Measurements from ENCODE around the gene EPHB1. TPM values are rescaled to one million over a fixed set of nuclear protein-coding genes. Genes with fewer than 3 reads are reported as not detected.

The EPHB1 gene
- total RNA-seq, 1 experiment from 2014 or later = 0.11 TPM

DNA sequence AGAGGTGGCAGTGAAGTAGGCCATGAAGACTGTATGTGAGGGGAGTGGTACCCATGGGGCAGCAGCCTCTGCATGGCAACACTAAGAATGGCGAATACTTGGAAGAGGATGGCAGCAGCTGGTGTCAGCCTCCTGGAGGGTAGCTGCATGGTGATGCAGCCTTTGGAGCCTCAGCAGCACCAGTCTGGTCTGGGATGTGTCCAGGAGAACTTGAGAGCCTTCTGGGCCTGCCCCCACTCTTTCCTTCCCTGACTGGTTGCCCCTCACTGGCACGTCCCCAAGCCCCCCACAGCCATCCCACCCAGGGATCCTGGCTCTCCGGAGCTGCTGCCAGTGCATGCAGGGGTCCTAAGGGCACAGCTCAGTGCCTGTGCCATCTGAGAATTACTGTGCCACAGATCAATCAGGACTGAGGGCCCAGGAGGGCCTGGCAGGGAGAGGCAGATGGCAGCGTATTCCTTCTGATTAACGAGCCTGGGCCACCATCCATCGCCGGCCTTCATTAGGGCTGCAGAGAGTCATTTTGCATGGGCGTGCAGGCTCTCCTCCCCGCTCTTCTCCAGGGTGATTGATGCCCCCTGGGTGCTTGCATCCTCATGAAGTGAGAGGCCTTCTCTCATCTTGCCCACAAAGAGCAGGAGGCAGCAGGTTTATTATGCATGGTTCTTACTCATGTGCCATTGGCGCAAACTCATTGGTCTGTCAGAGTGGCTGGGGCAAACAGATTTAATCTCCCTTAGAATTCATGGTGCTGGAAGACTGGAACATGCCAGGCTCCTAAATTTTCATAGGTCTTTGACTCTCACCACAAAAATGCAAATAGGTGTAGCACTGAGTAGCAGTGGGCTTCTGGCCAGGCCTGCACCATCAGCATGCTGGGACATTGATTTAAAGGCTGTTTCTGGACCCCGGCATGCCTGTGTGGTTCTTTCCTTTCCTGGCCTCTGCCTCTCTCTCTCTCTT is 116.8 kb downstream of the EPHB1 start:
- no peak for DNase-seq (ENCODE audit: low spot score)
- H3K27ac ChIP-seq (ENCODE audit: low read depth, low read length, poor library complexity, severe bottlenecking) = no peak overlapping the region
- ChIA-PET POLR2A (ENCODE audit: low non-redundant PET) (no interaction called here), CTCF (no interaction called here)
- no peak overlapping the region for H3K4me3 ChIP-seq (ENCODE audit: low read depth, low read length, poor library complexity, severe bottlenecking)
- H3K36me3 ChIP-seq (ENCODE audit: insufficient read depth, low read length, poor library complexity, severe bottlenecking) = no peaks in the 10 kb centered on the region
- no peaks in the 10 kb centered on the region for H3K27me3 ChIP-seq (replicated peaks; ENCODE audit: insufficient read depth, low read depth, low read length, poor library complexity)
- H3K9me3 ChIP-seq (ENCODE audit: low read depth, low read length, poor library complexity, severe bottlenecking) = no peaks in the 10 kb centered on the region
- intact Hi-C loops (cut with micrococcal nuclease; ENCODE audit: unreplicated experiment) = no loop called here
- BruUV-seq (replicated peaks) = no TSS peak
- TF ChIP-seq, protein P1, sequence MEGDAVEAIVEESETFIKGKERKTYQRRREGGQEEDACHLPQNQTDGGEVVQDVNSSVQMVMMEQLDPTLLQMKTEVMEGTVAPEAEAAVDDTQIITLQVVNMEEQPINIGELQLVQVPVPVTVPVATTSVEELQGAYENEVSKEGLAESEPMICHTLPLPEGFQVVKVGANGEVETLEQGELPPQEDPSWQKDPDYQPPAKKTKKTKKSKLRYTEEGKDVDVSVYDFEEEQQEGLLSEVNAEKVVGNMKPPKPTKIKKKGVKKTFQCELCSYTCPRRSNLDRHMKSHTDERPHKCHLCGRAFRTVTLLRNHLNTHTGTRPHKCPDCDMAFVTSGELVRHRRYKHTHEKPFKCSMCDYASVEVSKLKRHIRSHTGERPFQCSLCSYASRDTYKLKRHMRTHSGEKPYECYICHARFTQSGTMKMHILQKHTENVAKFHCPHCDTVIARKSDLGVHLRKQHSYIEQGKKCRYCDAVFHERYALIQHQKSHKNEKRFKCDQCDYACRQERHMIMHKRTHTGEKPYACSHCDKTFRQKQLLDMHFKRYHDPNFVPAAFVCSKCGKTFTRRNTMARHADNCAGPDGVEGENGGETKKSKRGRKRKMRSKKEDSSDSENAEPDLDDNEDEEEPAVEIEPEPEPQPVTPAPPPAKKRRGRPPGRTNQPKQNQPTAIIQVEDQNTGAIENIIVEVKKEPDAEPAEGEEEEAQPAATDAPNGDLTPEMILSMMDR (conservative IDR thresholded peaks at IDR 0.05; ENCODE audit: low read depth, low read length) = no peak
- no peak for TF ChIP-seq EZH2 (IDR thresholded peaks at IDR 0.05; ENCODE audit: borderline replicate concordance, low read depth, low read length, poor library complexity, severe bottlenecking)
- no peaks in the 10 kb centered on the region for H3K4me1 ChIP-seq (ENCODE audit: insufficient read depth, low read length, poor library complexity, severe bottlenecking)

DNA sequence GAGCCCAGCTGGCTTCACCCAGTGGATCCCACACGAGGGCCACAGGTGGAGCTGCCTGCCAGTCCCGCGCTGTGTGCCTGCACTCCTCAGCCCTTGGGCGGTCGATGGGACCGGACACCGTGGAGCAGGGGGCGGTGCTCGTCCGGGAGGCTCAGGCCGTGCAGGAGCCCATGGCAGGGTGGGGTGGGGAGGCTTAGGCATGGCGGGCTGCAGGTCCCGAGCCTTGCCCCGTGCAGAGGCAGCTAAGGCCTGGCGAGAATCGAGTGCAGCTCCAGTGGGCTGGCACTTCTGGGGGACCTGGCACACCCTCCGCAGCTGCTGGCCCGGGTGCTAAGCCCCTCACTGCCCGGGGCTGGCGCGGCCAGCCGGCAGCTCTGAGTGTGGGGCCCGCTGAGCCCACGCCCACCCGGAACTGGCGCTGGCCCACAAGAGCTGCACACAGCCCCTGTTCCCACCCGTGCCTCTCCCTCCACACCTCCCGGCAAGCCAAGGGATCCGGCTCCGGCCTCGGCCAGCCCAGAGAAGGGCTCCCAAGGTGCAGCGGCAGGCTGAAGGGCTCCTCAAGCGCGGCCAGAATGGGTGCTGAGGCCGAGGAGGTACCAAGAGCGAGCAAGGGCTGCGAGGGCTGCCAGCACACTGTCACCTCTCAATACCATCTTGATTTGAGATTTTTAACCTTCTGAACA is 121.4 kb downstream of the EPHB1 start:
- CTCF ChIA-PET = no interaction called here
- DNase-seq (ENCODE audit: low spot score) = no peak
- Histone ChIP-seq H3K27ac (ENCODE audit: low read depth, low read length, poor library complexity, severe bottlenecking) (no peak overlapping the region), H3K4me3 (ENCODE audit: low read depth, low read length, poor library complexity, severe bottlenecking) (no peak overlapping the region), H3K4me1 (ENCODE audit: insufficient read depth, low read length, poor library complexity, severe bottlenecking) (no peaks in the 10 kb centered on the region), H3K36me3 (ENCODE audit: insufficient read depth, low read length, poor library complexity, severe bottlenecking) (no peaks in the 10 kb centered on the region), H3K9me3 (ENCODE audit: low read depth, low read length, poor library complexity, severe bottlenecking) (no peaks in the 10 kb centered on the region), H3K27me3 (replicated peaks; ENCODE audit: insufficient read depth, low read depth, low read length, poor library complexity) (no peaks in the 10 kb centered on the region)
- POLR2A ChIA-PET (ENCODE audit: low non-redundant PET) = no interaction called here
- no TSS peak for BruUV-seq (replicated peaks)
- intact Hi-C loops (cut with micrococcal nuclease; ENCODE audit: unreplicated experiment) = no loop called here
- TF ChIP-seq, protein P1 (conservative IDR thresholded peaks at IDR 0.05; ENCODE audit: low read depth, low read length) = no peak
- no peak for TF ChIP-seq EZH2 (IDR thresholded peaks at IDR 0.05; ENCODE audit: borderline replicate concordance, low read depth, low read length, poor library complexity, severe bottlenecking)

DNA sequence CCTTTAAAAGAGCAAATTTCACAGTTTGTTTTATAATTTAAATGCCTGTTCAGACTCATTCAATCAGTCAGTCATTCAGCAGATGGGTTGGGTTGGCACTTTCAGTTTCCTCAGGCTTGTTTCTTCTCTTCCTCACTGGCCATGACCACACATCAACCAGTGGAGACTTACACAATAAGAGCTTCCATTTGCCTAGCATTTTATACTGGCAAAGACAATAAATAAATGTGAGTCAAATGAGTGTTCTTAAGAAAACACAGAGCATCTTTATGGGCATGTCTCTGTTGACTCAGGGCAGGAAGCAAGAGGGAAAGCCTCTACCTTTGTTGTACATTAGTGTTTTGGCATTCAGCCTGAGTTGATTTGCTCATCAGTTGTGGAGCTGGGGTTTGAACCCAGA is 122.6 kb downstream of the EPHB1 start:
- Histone ChIP-seq H3K9me3 (ENCODE audit: low read depth, low read length, poor library complexity, severe bottlenecking) (no peaks in the 10 kb centered on the region), H3K4me1 (ENCODE audit: insufficient read depth, low read length, poor library complexity, severe bottlenecking) (no peaks in the 10 kb centered on the region), H3K27ac (ENCODE audit: low read depth, low read length, poor library complexity, severe bottlenecking) (no peak overlapping the region), H3K27me3 (replicated peaks; ENCODE audit: insufficient read depth, low read depth, low read length, poor library complexity) (no peaks in the 10 kb centered on the region), H3K4me3 (ENCODE audit: low read depth, low read length, poor library complexity, severe bottlenecking) (no peak overlapping the region), H3K36me3 (ENCODE audit: insufficient read depth, low read length, poor library complexity, severe bottlenecking) (no peaks in the 10 kb centered on the region)
- intact Hi-C loops (cut with micrococcal nuclease; ENCODE audit: unreplicated experiment) = no loop called here
- BruUV-seq (replicated peaks) = no TSS peak
- DNase-seq (ENCODE audit: low spot score) = no peak
- POLR2A ChIA-PET (ENCODE audit: low non-redundant PET) = no interaction called here
- no peak for TF ChIP-seq EZH2 (IDR thresholded peaks at IDR 0.05; ENCODE audit: borderline replicate concordance, low read depth, low read length, poor library complexity, severe bottlenecking)
- TF ChIP-seq, protein P1 (conservative IDR thresholded peaks at IDR 0.05; ENCODE audit: low read depth, low read length) = no peak
- CTCF ChIA-PET = no interaction called here

All from A673 (cell line).